Heart left ventricle (tissue), 13 donors: ENCODE measurements around the gene PCED1B.

Experiments
- CTCF ChIP-seq, 12 donors: fragments of 200-600 bp; sonication (generic) in 4 of 12; IDR thresholded peaks; one replicate each; pipeline versions ENCODE4 v1.5.0 to v1.8.0; 2018 to 2022; ENCODE audit warnings: antibody characterized with exemption in 12 of 12, mild to moderate bottlenecking in 5 of 12
- POLR2A ChIP-seq, 2 donors: fragments of 450-650 bp; IDR thresholded peaks; one replicate each; pipeline ENCODE4 v1.6.1; 2017; ENCODE audit warnings: antibody characterized with exemption in 2 of 2, mild to moderate bottlenecking in 2 of 2, moderate library complexity in 2 of 2
- donor health status: ischemic (EF 13 %, LVEDD 7.1; RV severe dilation, severe dysfunction).
- donor health status: DM: no; HTN: yes; CAD: no.
- donor health status: DM: no; HTN: no; CAD: no.
- donor health status: ischemic (EF 25% LVEDD 6.9; RV normal size, moderate dysfunction).
- donor health status: ischemic (EF 25% LVEDD 5.7; RV mildly dilated, moderate dysfunction).
- donor health status: ischemic (EF 35%, LVEDD 5.7; RV mildly dilated, moderate dysfunction).
- donor health status: nonischemic (EF 11% LVEDD 7.7; RV severe dilation, severe dysfunction).
- donor health status: DM: yes; HTN: yes; CAD: no.
- donor health status: PGD.
- donor health status: ischemic (EF 29% LVEDD 5.4; RV normal size, mild dysfunction).
- donor health status: nonischemic (EF 23%, LVEDD 6.1; RV moderate dilation, normal function).

DNA sequence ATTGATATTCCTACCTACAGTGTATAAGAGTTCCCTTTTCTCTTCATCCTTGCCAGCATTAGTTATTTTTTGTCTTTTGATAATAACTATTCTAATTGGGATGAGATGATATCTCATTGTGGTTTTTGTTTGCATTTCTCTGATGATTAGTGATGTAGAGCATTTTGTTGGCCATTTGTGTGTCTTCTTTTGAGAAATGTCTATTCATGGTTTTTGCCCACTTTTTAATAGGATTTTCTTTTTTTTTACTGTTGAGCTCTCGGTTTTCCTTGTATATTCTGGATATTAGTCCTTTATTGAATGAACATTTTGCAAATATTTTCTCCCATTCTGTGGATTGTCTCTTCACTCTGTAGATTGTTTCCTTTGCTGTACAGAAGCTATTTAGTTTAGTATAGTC, 79.9 kb downstream of the PCED1B start:
- TF ChIP-seq CTCF (IDR thresholded peaks at IDR 0.05) (no peak), POLR2A (IDR thresholded peaks at IDR 0.05) (no peak)
